IMR-90 (cell line): ENCODE data around the gene TENM4. TPM values are rescaled to one million over a fixed set of nuclear protein-coding genes. Genes with fewer than 3 reads are reported as not detected.

ENCODE experiments used
- ATAC-seq: fragments of 200-7000 bp; cut with Tn5 transposase; 2 replicates; pipeline ENCODE4 v1.9.1; 2020; ENCODE audit warnings: low read depth, mild to moderate bottlenecking, moderate library complexity
- BruUV-seq: library from RNA; stranded (reverse); fragments of 400-500 nt; replicated peaks from 2 replicates; lab custom pipeline; 2021; lab: Mats Ljungman, UMichigan
- CTCF ChIA-PET: fragments of 300-600 bp; formaldehyde crosslinking; extraction: SDS; loops from one replicate; lab custom pipeline; 2021; ENCODE audit warnings: antibody characterized with exemption; lab: Yijun Ruan, JAX
- POLR2A ChIA-PET: fragments of 300-600 bp; sonication (Branson Sonifier 250); formaldehyde crosslinking; loops from one replicate; lab custom pipeline; 2022; ENCODE audit warnings: antibody characterized with exemption; ENCODE audit not compliant: unreplicated experiment; lab: Charles Lee
- DNase-seq: peaks from one replicate; pipeline ENCODE4 v3.0.0; 2013
- H2AFZ ChIP-seq: replicated peaks from 2 replicates; pipeline ENCODE3; 2013; ENCODE audit warnings: low read length, mild to moderate bottlenecking; ENCODE audit not compliant: poor library complexity
- H2AK5ac ChIP-seq: 2 replicates; pipeline ENCODE4 v1.6.1; 2013; ENCODE audit warnings: low read depth, low read length, inconsistent platforms
- H2AK9ac ChIP-seq: replicated peaks from 2 replicates; pipeline ENCODE3; 2013; ENCODE audit warnings: mild to moderate bottlenecking, low read depth, low read length, moderate library complexity; ENCODE audit not compliant: poor library complexity
- H2BK120ac ChIP-seq: 2 replicates; pipeline ENCODE4 v1.6.1; 2013; ENCODE audit warnings: low read depth, low read length, inconsistent platforms
- H2BK15ac ChIP-seq: 3 replicates; pipeline ENCODE4 v1.6.1; 2013; ENCODE audit warnings: low read depth, low read length, inconsistent platforms
- H2BK20ac ChIP-seq: 2 replicates; pipeline ENCODE4 v1.6.1; 2013; ENCODE audit warnings: low read depth, mild to moderate bottlenecking, inconsistent platforms, low read length, moderate library complexity
- H2BK5ac ChIP-seq: 2 replicates; pipeline ENCODE4 v1.6.1; 2013; ENCODE audit warnings: mild to moderate bottlenecking, low read depth, low read length, inconsistent platforms; ENCODE audit not compliant: poor library complexity, severe bottlenecking
- H3K14ac ChIP-seq: replicated peaks from 2 replicates; pipeline ENCODE4 v1.6.1; 2013; ENCODE audit warnings: low read depth, low read length, inconsistent platforms
- H3K18ac ChIP-seq: 2 replicates; pipeline ENCODE4 v1.6.1; 2013; ENCODE audit warnings: low read depth, low read length, control low read depth
- H3K23ac ChIP-seq: 2 replicates; pipeline ENCODE4 v1.6.1; 2013; ENCODE audit warnings: low read depth, low read length, inconsistent platforms
- H3K27ac ChIP-seq: 2 replicates; pipeline ENCODE4 v1.5.1; 2013; ENCODE audit warnings: mild to moderate bottlenecking, control low read depth, low read length; ENCODE audit not compliant: insufficient read depth
- H3K27me3 ChIP-seq: 2 replicates; pipeline ENCODE4 v1.6.1; 2013; ENCODE audit warnings: low read length; ENCODE audit not compliant: control insufficient read depth, insufficient read depth
- H3K36me3 ChIP-seq: 2 replicates; pipeline ENCODE4 v1.6.1; 2013; ENCODE audit warnings: low read length, mixed read lengths; ENCODE audit not compliant: control insufficient read depth, insufficient read depth
- H3K4ac ChIP-seq: 2 replicates; pipeline ENCODE4 v1.6.1; 2013; ENCODE audit warnings: low read depth, low read length, inconsistent platforms
- H3K4me1 ChIP-seq: 2 replicates; pipeline ENCODE4 v1.6.1; 2013; ENCODE audit warnings: low read length, mixed read lengths; ENCODE audit not compliant: control insufficient read depth, insufficient read depth
- H3K4me2 ChIP-seq: 2 replicates; pipeline ENCODE4 v1.6.1; 2013; ENCODE audit warnings: low read depth, mild to moderate bottlenecking, control low read depth, low read length, moderate library complexity
- H3K4me3 ChIP-seq: 2 replicates; pipeline ENCODE4 v1.5.1; 2013; ENCODE audit warnings: low read depth, mild to moderate bottlenecking, control low read depth, low read length, moderate library complexity; ENCODE audit not compliant: insufficient read depth
- H3K56ac ChIP-seq: 2 replicates; pipeline ENCODE4 v1.6.1; 2013; ENCODE audit warnings: low read length, inconsistent platforms; ENCODE audit not compliant: insufficient read depth; ENCODE audit errors: extremely low read depth
- H3K79me1 ChIP-seq, 2 experiments: 2 replicates each; pipeline ENCODE4 v1.6.1; 2013; ENCODE audit warnings: low read length in 2 of 2, inconsistent platforms in 1 of 2, low read depth in 1 of 2
- H3K9ac ChIP-seq: 2 replicates; pipeline ENCODE4 v1.6.1; 2013; ENCODE audit warnings: low read depth, low read length, control low read depth
- H3K9me1 ChIP-seq: 2 replicates; pipeline ENCODE4 v1.6.1; 2013; ENCODE audit warnings: low read length, inconsistent platforms; ENCODE audit not compliant: insufficient read depth
- H3K9me3 ChIP-seq: 2 replicates; pipeline ENCODE4 v1.6.1; 2013; ENCODE audit warnings: low read length; ENCODE audit not compliant: control insufficient read depth, insufficient read depth
- H4K20me1 ChIP-seq: 2 replicates; pipeline ENCODE4 v1.6.1; 2013; ENCODE audit warnings: low read length, inconsistent platforms; ENCODE audit not compliant: insufficient read depth
- H4K5ac ChIP-seq: 2 replicates; pipeline ENCODE4 v1.6.1; 2013; ENCODE audit warnings: mild to moderate bottlenecking, low read depth, low read length, control low read depth
- H4K8ac ChIP-seq, 2 experiments: 2 replicates each; pipeline ENCODE4 v1.6.1; 2013; ENCODE audit warnings: low read depth in 2 of 2, low read length in 2 of 2, control low read depth in 1 of 2, inconsistent platforms in 1 of 2
- H4K91ac ChIP-seq: 2 replicates; pipeline ENCODE4 v1.6.1; 2013; ENCODE audit warnings: low read depth, low read length, inconsistent platforms; ENCODE audit not compliant: insufficient read depth
- BHLHE40 ChIP-seq: fragments of 150-350 bp; IDR thresholded peaks from 2 replicates; pipeline ENCODE4 v1.6.1; 2016; ENCODE audit warnings: mild to moderate bottlenecking, low read depth, low read length
- CEBPB ChIP-seq: IDR thresholded peaks from 2 replicates; pipeline ENCODE4 v1.6.1; 2012; ENCODE audit warnings: low read depth, low read length, improper control_type of control experiment
- CHD1 ChIP-seq: IDR thresholded peaks from 2 replicates; pipeline ENCODE4 v1.6.1; 2012; ENCODE audit warnings: low read depth, low read length, improper control_type of control experiment
- CTCF ChIP-seq: conservative IDR thresholded peaks from 2 replicates; pipeline ENCODE4 v1.5.1; 2012; ENCODE audit warnings: mild to moderate bottlenecking, low read depth, low read length, improper control_type of control experiment
- ELK1 ChIP-seq: fragments of 150-350 bp; IDR thresholded peaks from 2 replicates; pipeline ENCODE4 v1.6.1; 2016; ENCODE audit warnings: low read depth, mild to moderate bottlenecking, low read length, moderate library complexity, borderline replicate concordance
- FOS ChIP-seq: fragments of 150-350 bp; IDR thresholded peaks from 2 replicates; pipeline ENCODE4 v1.6.1; 2016; ENCODE audit warnings: low read depth, low read length
- MAZ ChIP-seq: IDR thresholded peaks from 2 replicates; pipeline ENCODE4 v1.6.1; 2012; ENCODE audit warnings: low read depth, mild to moderate bottlenecking, low read length, improper control_type of control experiment, moderate library complexity, borderline replicate concordance
- NFE2L2 ChIP-seq: fragments of 150-350 bp; IDR thresholded peaks from 2 replicates; pipeline ENCODE4 v1.6.1; 2016; ENCODE audit warnings: low read depth, mild to moderate bottlenecking, low read length
- POLR2A ChIP-seq: IDR thresholded peaks from 2 replicates; pipeline ENCODE4 v1.6.1; 2012; ENCODE audit warnings: mild to moderate bottlenecking, low read depth, low read length
- RAD21 ChIP-seq: IDR thresholded peaks from 2 replicates; pipeline ENCODE4 v1.6.1; 2012; ENCODE audit warnings: low read length, improper control_type of control experiment
- RCOR1 ChIP-seq: IDR thresholded peaks from 2 replicates; pipeline ENCODE4 v1.6.1; 2012; ENCODE audit warnings: mild to moderate bottlenecking, low read length, improper control_type of control experiment; ENCODE audit not compliant: insufficient replicate concordance
- RFX5 ChIP-seq: IDR thresholded peaks from 2 replicates; pipeline ENCODE4 v1.8.0; 2012; ENCODE audit warnings: low read depth, mild to moderate bottlenecking, low read length, moderate library complexity
- WGBS, 2 experiments: methylation state at CpG; one replicate each; pipeline versions ENCODE4 v1.1.5 to v1.1.7; 2013; ENCODE audit warnings: missing lambda C conversion rate in 2 of 2; ENCODE audit not compliant: insufficient read length in 1 of 2; ENCODE audit errors: extremely low coverage in 2 of 2; 5-methylcytosine and 5-hydroxymethylcytosine counted together
- dilution Hi-C: fragments of 300-500 bp; cut with HindIII; formaldehyde crosslinking; loops from one replicate; pipeline ENCODE4 v1.14.3; 2018; ENCODE audit warnings: low sequenced_read_pairs; ENCODE audit not compliant: unreplicated experiment
- in situ Hi-C: fragments of 300-500 bp; cut with MboI; formaldehyde crosslinking; loops from 3 replicates; pipeline ENCODE4 v1.14.3; 2019; ENCODE audit warnings: low sequenced_read_pairs, inconsistent platforms, mixed read lengths
- intact Hi-C: fragments of 100-400 bp; cut with micrococcal nuclease; formaldehyde crosslinking; loops from 2 replicates; pipeline ENCODE4 v1.10.0; 2022
- polyA plus RNA-seq, 3 experiments: library from polyadenylated mRNA; depleted of rRNA; stranded (reverse); fragments of >200 nt; gene quantifications; 2 replicates each; pipeline ENCODE4 v1.2.3, GENCODE V29; 2012; ENCODE audit warnings: low replicate concordance in 1 of 3
- total RNA-seq: library from RNA; depleted of rRNA; stranded (reverse); fragments of >200 nt; gene quantifications from 2 replicates; pipeline ENCODE4 v1.2.3, GENCODE V29; 2012

Gene TENM4
- total and polyA plus RNA-seq, 2 of the 4 experiments (the other 2 are of a cell fraction): 7.4 to 9.0 TPM

- Histone ChIP-seq H3K18ac (no peak overlapping the region), H2BK5ac (no peak overlapping the region), H4K91ac (no peak overlapping the region), H2AK5ac (no peak overlapping the region), H4K5ac (no peak overlapping the region), H3K4me2 (no peak overlapping the region), H3K79me1 (no peaks in the 10 kb centered on the region; a peak in 1 of 4 replicates), H3K14ac (no peak overlapping the region), H3K9me3 (no peaks in the 10 kb centered on the region), H2AK9ac (no peak overlapping the region), H2AFZ (no peak overlapping the region), H3K36me3 (no peaks in the 10 kb centered on the region), H3K23ac (no peak overlapping the region), H3K9me1 (peaks cover 4% of the 10 kb centered on the region; the same call in 1 of the 2 replicates), H3K4me3 (no peak overlapping the region), H3K4ac (no peak overlapping the region), H2BK15ac (no peak overlapping the region), H4K20me1 (no peaks in the 10 kb centered on the region), H3K9ac (no peak overlapping the region), H3K4me1 (no peaks in the 10 kb centered on the region; the same call in 1 of the 2 replicates), H2BK120ac (no peak overlapping the region), H3K27me3 (no peaks in the 10 kb centered on the region), H2BK20ac (no peak overlapping the region), H3K27ac (no peak overlapping the region), H4K8ac (no peak overlapping the region), H3K56ac (no peak overlapping the region)
- WGBS, 2 experiments: 100% methylated on average over 1 of the region's 1 CpG; no CpG with 5 or more reads in 1 of the 2 experiments
- intact Hi-C loops: no loop called here
- in situ Hi-C loops: no loop called here
- ATAC-seq (no peak), DNase-seq (no peak)
- POLR2A ChIA-PET: no interaction called here
- dilution Hi-C loops: no loop called here
- no peak for TF ChIP-seq CTCF
- no peak for TF ChIP-seq RCOR1
- no peak for TF ChIP-seq NFE2L2
- no peak for TF ChIP-seq FOS
- no peak for TF ChIP-seq CHD1
- no peak for TF ChIP-seq RAD21
- no peak for TF ChIP-seq CEBPB
- no peak for TF ChIP-seq MAZ
- no peak for TF ChIP-seq ELK1
- no peak for TF ChIP-seq BHLHE40
- no peak for TF ChIP-seq POLR2A
- no peak for TF ChIP-seq RFX5
- no TSS peak for BruUV-seq
- CTCF ChIA-PET: no interaction called here
Observed at GRCh38 chr11:79229047-79229446, 211.8 kb downstream of the TENM4 start.
